Hepatocyte (in vitro differentiated cells): ENCODE results near the gene IFFO2. TPM values are rescaled to one million over a fixed set of nuclear protein-coding genes. Genes with fewer than 3 reads are reported as not detected.

ENCODE experiments used
- DNase-seq: peaks from one replicate; pipeline ENCODE4 v3.0.0-alpha.2; 2016; ENCODE audit warnings: low spot score
- H2AFZ ChIP-seq: fragments of 200-600 bp; sonication (generic); 2 replicates; pipeline ENCODE4 v1.6.0; 2016; ENCODE audit warnings: antibody characterized with exemption, mild to moderate bottlenecking
- H3K27ac ChIP-seq: fragments of 200-600 bp; sonication (generic); 2 replicates; pipeline ENCODE4 v1.5.1; 2016; ENCODE audit warnings: mild to moderate bottlenecking
- H3K27me3 ChIP-seq: fragments of 200-600 bp; sonication (generic); 2 replicates; pipeline ENCODE4 v1.6.1; 2016
- H3K36me3 ChIP-seq: fragments of 200-600 bp; sonication (generic); replicated peaks from 2 replicates; pipeline ENCODE4 v1.5.1; 2016; ENCODE audit warnings: low read depth; ENCODE audit not compliant: insufficient read depth
- H3K4me1 ChIP-seq: fragments of 200-600 bp; sonication (generic); 2 replicates; pipeline ENCODE4 v1.5.1; 2016; ENCODE audit warnings: mild to moderate bottlenecking, moderate library complexity; ENCODE audit not compliant: insufficient read depth
- H3K4me2 ChIP-seq: fragments of 200-600 bp; sonication (generic); 2 replicates; pipeline ENCODE4 v1.6.0; 2016
- H3K4me3 ChIP-seq: fragments of 200-600 bp; sonication (generic); 2 replicates; pipeline ENCODE4 v1.5.1; 2016; ENCODE audit warnings: mild to moderate bottlenecking
- H3K79me2 ChIP-seq: fragments of 200-600 bp; sonication (generic); 2 replicates; pipeline ENCODE4 v1.6.0; 2017; ENCODE audit warnings: mild to moderate bottlenecking
- H3K9me2 ChIP-seq: fragments of 200-600 bp; sonication (generic); replicated peaks from 2 replicates; pipeline ENCODE4 v1.6.0; 2017; ENCODE audit warnings: mild to moderate bottlenecking; ENCODE audit not compliant: insufficient read depth
- H3K9me3 ChIP-seq: fragments of 200-600 bp; sonication (generic); 2 replicates; pipeline ENCODE4 v1.5.1; 2016; ENCODE audit warnings: low read depth, mild to moderate bottlenecking
- H4K20me1 ChIP-seq: fragments of 200-600 bp; sonication (generic); 2 replicates; pipeline ENCODE4 v1.6.0; 2016; ENCODE audit warnings: mild to moderate bottlenecking; ENCODE audit not compliant: insufficient read depth, poor library complexity, severe bottlenecking
- CTCF ChIP-seq: fragments of 200-600 bp; sonication (generic); IDR thresholded peaks from 2 replicates; pipeline ENCODE4 v1.5.1; 2016; ENCODE audit warnings: antibody characterized with exemption, mild to moderate bottlenecking; ENCODE audit not compliant: poor library complexity
- EZH2 ChIP-seq: fragments of 200-600 bp; sonication (generic); IDR thresholded peaks from 2 replicates; pipeline ENCODE4 v1.6.1; 2016; ENCODE audit warnings: antibody characterized with exemption, mild to moderate bottlenecking, borderline replicate concordance
- EZH2phosphoT487 ChIP-seq: fragments of 200-600 bp; sonication (generic); IDR thresholded peaks from one replicate; pipeline ENCODE4 v1.6.1; 2018; ENCODE audit warnings: antibody characterized with exemption, mild to moderate bottlenecking, low read depth, moderate library complexity; ENCODE audit not compliant: unreplicated experiment, severe bottlenecking
- WGBS: methylation state at CpG from one replicate; pipeline ENCODE4 v1.1.6; 2016; ENCODE audit warnings: low lambda C conversion rate; ENCODE audit errors: missing lambda C conversion rate; 5-methylcytosine and 5-hydroxymethylcytosine counted together
- polyA plus RNA-seq: library from polyadenylated mRNA; unstranded; fragments of >200 nt; fragmentation: Nextera tagmentation; extraction: Ambion mirVana; gene quantifications from 2 replicates; pipeline ENCODE4 v1.2.1, GENCODE V29; 2016
- total RNA-seq: library from RNA; depleted of rRNA; stranded (reverse); fragments of >200 nt; gene quantifications from 2 replicates; pipeline ENCODE4 v1.2.3, GENCODE V29; 2014

Gene IFFO2
- total and polyA plus RNA-seq, 2 experiments from 2014 or later = 0.85 to 7.2 TPM

- no peaks in the 10 kb centered on the region for H4K20me1 ChIP-seq
- TF ChIP-seq EZH2phosphoT487 = no peak
- no peak for TF ChIP-seq CTCF
- no peak for TF ChIP-seq EZH2
- no peaks in the 10 kb centered on the region for H3K36me3 ChIP-seq
- WGBS = 86% methylated on average over 9 of the region's 9 CpGs
- H3K27ac ChIP-seq = no peak overlapping the region
- H3K4me3 ChIP-seq = no peak overlapping the region
- H3K9me2 ChIP-seq = no peaks in the 10 kb centered on the region
- DNase-seq = no peak
- H3K79me2 ChIP-seq = peaks cover 78% of the 10 kb centered on the region
- peaks cover 49% of the 10 kb centered on the region for H3K4me1 ChIP-seq
- no peak overlapping the region for H3K4me2 ChIP-seq
- H2AFZ ChIP-seq = no peak overlapping the region
- no peaks in the 10 kb centered on the region for H3K27me3 ChIP-seq
- H3K9me3 ChIP-seq = no peaks in the 10 kb centered on the region
Observed at GRCh38 chr1:18951416-18951815, 5.1 kb downstream of the IFFO2 start.

GRCh38 chr1:18950401-18951026 lies 6.0 kb downstream of the IFFO2 start:
- Histone ChIP-seq H4K20me1 (no peaks in the 10 kb centered on the region), H3K4me1 (peaks cover 53% of the 10 kb centered on the region)
- 83% methylated on average over 19 of the region's 19 CpGs for WGBS

GRCh38 chr1:18949686-18950400 lies 6.6 kb downstream of the IFFO2 start:
- Histone ChIP-seq H4K20me1 (no peaks in the 10 kb centered on the region), H3K27me3 (no peaks in the 10 kb centered on the region), H3K27ac (peak overlapping the region; percentile 91), H3K4me3 (no peak overlapping the region), H3K9me2 (no peaks in the 10 kb centered on the region), H2AFZ (no peak overlapping the region), H3K4me1 (peaks cover 53% of the 10 kb centered on the region), H3K79me2 (peaks cover 81% of the 10 kb centered on the region), H3K9me3 (no peaks in the 10 kb centered on the region), H3K4me2 (peak overlapping the region; percentile 64), H3K36me3 (no peaks in the 10 kb centered on the region)
- 36% methylated on average over 22 of the region's 22 CpGs for WGBS
- DNase-seq = no peak
- TF ChIP-seq CTCF (no peak), EZH2phosphoT487 (no peak), EZH2 (no peak)

More at GRCh38 chr1:18950401-18951026, 6.0 kb downstream of the IFFO2 start:
- Histone ChIP-seq H3K36me3 (no peaks in the 10 kb centered on the region), H3K4me3 (no peak overlapping the region), H3K4me2 (peak overlapping the region; percentile 64), H3K9me2 (no peaks in the 10 kb centered on the region), H3K79me2 (peaks cover 82% of the 10 kb centered on the region), H3K27ac (peak overlapping the region; percentile 91), H3K9me3 (no peaks in the 10 kb centered on the region), H3K27me3 (no peaks in the 10 kb centered on the region), H2AFZ (no peak overlapping the region)
- TF ChIP-seq EZH2phosphoT487 (no peak), CTCF (no peak), EZH2 (no peak)
- no peak for DNase-seq
